AG04449 (cell line): Measurements from ENCODE around the gene POGK.

Experiments
- CTCF ChIA-PET: fragments of 350-600 bp; formaldehyde crosslinking; extraction: SDS; loops from one replicate; lab custom pipeline; 2021; ENCODE audit warnings: antibody characterized with exemption; lab: Yijun Ruan, JAX
- POLR2A ChIA-PET: fragments of 400-600, 350-600 bp; formaldehyde crosslinking; extraction: SDS; loops from one replicate; lab custom pipeline; 2020; ENCODE audit warnings: antibody characterized with exemption, inconsistent platforms; lab: Yijun Ruan, JAX
- DNase-seq: peaks from one replicate; pipeline ENCODE4 v3.0.0-alpha.2; 2010; ENCODE audit warnings: low read depth, low spot score
- H3K4me3 ChIP-seq: 2 replicates; pipeline ENCODE4 v1.5.1; 2011; ENCODE audit warnings: low read depth, mild to moderate bottlenecking, control low read depth, low read length
- TF ChIP-seq, protein P1 (sequence below): IDR thresholded peaks from one replicate; pipeline ENCODE4 v1.5.1; 2011; ENCODE audit warnings: mild to moderate bottlenecking, moderate library complexity, low read length, control low read depth, inconsistent platforms; ENCODE audit not compliant: insufficient read depth; ENCODE audit errors: missing control alignments

The POGK gene, protein sequence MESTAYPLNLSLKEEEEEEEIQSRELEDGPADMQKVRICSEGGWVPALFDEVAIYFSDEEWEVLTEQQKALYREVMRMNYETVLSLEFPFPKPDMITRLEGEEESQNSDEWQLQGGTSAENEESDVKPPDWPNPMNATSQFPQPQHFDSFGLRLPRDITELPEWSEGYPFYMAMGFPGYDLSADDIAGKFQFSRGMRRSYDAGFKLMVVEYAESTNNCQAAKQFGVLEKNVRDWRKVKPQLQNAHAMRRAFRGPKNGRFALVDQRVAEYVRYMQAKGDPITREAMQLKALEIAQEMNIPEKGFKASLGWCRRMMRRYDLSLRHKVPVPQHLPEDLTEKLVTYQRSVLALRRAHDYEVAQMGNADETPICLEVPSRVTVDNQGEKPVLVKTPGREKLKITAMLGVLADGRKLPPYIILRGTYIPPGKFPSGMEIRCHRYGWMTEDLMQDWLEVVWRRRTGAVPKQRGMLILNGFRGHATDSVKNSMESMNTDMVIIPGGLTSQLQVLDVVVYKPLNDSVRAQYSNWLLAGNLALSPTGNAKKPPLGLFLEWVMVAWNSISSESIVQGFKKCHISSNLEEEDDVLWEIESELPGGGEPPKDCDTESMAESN

DNA sequence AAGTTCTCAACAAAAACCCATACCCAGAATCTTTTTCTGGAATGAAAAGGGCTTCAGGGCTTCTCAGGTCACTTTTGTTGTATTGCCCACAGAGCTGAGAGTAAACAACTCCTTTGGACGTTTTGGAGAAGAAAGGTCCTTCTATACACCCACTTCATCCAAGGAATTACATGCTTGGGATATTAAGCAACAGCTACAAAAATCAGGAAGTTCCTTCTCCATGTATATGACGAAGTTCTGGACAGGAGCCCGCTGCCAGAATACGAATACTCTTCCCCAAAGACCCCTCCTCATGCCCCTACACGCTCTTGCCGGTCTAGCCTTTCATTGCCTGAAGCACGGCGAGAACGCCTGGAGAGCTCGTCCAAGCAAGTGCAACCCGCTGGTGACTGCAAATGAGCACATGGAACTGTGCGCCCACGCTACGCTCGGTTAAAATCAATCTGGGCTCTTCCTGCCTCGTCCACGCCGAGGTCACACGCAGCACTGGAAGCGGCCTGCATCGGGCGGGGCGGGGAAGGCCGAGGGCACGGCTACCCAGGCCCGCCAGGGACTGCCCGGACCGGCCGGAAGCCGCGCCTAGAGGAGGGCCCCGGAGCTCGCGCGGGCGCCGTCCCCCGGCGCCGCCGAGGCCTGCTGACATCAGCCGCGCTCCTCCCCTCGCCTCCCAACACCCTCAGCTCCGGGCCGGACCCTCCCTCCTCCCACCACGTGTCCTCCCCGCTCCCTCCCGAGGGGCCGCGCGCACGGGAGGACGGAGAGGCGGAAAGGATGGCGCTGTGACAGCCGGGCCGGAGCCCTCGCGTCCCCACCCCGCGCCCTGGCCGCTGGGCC is at the start of gene POGK:
POGK (plus strand) TSS at position 710 of the 834 bp plus-strand sequence. CDS start 1,482 bp downstream, outside the sequence.
- peak within 1 kb of the TSS; percentile 72 for H3K4me3 ChIP-seq
- TF ChIP-seq, protein P1, sequence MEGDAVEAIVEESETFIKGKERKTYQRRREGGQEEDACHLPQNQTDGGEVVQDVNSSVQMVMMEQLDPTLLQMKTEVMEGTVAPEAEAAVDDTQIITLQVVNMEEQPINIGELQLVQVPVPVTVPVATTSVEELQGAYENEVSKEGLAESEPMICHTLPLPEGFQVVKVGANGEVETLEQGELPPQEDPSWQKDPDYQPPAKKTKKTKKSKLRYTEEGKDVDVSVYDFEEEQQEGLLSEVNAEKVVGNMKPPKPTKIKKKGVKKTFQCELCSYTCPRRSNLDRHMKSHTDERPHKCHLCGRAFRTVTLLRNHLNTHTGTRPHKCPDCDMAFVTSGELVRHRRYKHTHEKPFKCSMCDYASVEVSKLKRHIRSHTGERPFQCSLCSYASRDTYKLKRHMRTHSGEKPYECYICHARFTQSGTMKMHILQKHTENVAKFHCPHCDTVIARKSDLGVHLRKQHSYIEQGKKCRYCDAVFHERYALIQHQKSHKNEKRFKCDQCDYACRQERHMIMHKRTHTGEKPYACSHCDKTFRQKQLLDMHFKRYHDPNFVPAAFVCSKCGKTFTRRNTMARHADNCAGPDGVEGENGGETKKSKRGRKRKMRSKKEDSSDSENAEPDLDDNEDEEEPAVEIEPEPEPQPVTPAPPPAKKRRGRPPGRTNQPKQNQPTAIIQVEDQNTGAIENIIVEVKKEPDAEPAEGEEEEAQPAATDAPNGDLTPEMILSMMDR, result no peak
- CTCF ChIA-PET, result interaction anchor here (0.7 to 1.3 kb wide), 5 partner anchors 14 to 913 kb away, joined by 3 to 5 read pairs (median 4); partner anchors contain the start of gene TADA1
- POLR2A ChIA-PET, result interaction anchor here (0.6 to 1.4 kb wide), 8 partner anchors 10 to 1141 kb away, joined by 3 to 11 read pairs (median 4); partner anchors contain the start of genes ALDH9A1 and TADA1
- no peak for DNase-seq

DNA sequence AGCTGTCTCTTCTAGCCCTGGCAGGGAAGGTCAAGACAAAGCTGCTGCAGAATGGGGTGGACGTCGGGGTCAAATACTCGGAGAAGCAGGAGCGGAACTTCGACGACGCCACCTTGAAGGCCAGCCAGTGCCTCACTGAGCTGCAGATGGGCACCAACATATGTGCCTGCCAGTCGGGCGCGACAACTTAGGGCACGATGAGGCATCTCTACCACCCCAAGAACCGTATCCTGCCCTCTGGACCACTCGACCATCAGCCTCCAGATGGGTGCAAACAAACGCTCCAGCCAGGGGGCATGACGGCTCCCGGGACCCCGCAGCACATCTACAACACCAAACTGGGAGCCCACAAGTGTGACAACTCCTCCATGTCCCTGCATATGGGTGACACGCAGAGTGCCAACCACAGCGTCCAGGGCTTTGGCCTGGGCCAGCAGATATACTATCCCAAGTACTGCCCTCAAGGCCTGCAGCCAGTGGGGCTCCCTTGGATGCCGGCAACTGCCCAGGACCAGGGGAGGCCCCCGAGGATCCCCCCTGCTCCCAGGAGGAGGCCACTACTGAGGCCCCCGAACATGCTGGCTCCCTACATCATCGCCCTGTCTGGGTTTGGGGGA is 42.5 kb upstream of the POGK start:
- TF ChIP-seq, protein P1, result no peak
- POLR2A ChIA-PET, result no interaction called here
- H3K4me3 ChIP-seq, result no peak overlapping the region
- CTCF ChIA-PET, result no interaction called here
- DNase-seq, result no peak

DNA sequence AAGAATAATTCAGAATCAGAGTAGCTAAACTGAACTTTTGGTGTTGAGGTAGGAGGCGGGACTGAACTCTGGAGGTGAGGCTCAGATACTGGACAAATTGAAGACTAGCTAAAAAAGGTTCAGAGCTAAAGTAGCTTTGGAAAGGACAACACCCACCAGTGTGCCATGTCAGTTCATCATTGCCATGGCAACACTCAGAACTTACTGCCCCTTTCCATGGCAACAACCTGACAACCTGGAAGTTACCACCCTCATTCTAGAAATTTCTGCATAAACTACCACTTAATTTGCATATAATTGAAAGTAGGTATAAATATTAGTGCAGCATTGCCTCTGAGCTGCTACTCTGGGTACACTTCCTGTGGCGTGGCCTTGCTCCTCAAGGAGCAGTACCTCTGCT is 30.3 kb upstream of the POGK start:
- TF ChIP-seq, protein P1, result no peak
- POLR2A ChIA-PET, result no interaction called here
- CTCF ChIA-PET, result no interaction called here

DNA sequence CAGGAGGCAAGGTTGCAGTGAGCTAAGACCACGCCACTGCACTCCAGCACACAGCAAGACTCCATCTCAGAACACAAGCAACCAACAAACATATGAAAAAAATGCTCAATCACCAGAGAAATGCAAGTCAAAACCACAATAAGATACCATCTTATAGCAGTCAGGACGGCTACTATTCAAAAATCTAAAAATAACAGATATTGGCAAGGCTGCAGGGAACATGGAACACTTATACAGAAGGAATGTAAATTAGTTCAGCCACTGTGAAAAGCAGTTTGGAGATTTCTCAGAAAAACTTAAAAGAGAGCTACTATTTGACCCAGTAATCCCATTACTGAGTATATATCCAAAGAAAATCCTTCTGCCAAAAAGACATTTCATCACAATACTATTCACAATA is 27.6 kb upstream of the POGK start:
- ChIA-PET CTCF (no interaction called here), POLR2A (interaction anchor here (0.9 kb wide), 1 partner anchor 28 kb away, joined by 4 read pairs; the partner anchor contains the start of gene POGK)
- H3K4me3 ChIP-seq, result no peak overlapping the region
- TF ChIP-seq, protein P1, result no peak
- DNase-seq, result peak; percentile 60

More for the DNA sequence above, 30.3 kb upstream of the POGK start:
- H3K4me3 ChIP-seq, result no peak overlapping the region
- DNase-seq, result no peak

DNA sequence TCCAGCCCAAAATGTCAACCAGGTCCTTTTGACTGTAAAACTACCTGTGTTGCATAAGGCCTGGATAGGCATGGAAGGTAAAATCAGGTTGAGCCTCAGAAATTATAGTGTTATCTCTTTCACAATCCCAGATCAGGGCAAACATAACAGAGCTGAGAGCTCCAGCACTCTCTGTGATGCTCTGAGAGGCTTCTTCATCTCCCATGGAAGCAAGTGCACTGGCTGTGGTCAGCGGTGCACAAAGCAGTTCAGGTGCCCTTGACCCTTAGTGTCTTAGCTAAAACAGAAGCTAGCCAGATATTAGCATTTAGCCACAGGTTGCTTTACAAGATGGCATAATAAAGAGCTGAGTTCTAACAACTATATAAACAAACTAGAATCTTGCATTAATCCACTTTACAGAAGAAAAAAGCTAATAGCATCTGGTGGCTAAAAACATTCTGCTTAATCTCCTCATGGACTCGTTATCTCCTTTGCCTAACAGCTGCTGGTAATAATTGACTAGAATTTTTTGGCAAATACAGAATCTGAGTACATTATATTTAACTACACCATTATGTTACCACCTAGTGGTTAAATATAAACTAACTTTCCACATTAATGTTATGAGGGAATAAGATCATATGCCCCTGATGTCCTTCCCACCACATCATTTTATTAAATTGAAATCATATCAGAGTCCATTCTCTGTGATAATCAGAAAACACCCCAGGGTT is 25.6 kb upstream of the POGK start:
- TF ChIP-seq, protein P1, result no peak
- H3K4me3 ChIP-seq, result no peak overlapping the region
- no peak for DNase-seq
- ChIA-PET CTCF (interaction anchor here (1.0 to 1.9 kb wide), 4 partner anchors 12 to 245 kb away, joined by 3 to 5 read pairs (median 4); partner anchors contain the start of gene POGK), POLR2A (interaction anchor here (1.3 kb wide), 1 partner anchor 25 kb away, joined by 4 read pairs; the partner anchor contains the start of gene POGK)
